ENCODE measurements around the gene ROR2.

DNA sequence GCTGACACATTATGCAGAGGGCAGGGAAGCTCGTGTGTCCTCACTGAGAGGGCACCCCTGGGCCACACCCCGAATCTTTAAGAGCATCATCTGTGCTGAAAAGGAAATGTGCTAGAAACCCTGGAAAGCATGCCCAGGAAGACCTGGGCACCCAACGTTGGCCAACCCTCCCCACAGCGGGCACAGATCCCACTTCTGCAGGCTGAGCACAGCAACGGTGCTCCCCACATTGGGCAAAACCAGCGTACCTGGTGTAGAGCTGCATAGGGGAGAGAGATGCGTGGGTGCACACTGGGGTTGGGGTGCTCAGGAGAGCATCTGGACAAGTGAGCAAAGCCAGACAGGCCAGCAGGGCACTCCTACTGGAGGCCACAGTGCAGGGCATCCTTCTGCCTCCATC lies 32.6 kb downstream of the ROR2 start:
- TF ChIP-seq, protein P1, sequence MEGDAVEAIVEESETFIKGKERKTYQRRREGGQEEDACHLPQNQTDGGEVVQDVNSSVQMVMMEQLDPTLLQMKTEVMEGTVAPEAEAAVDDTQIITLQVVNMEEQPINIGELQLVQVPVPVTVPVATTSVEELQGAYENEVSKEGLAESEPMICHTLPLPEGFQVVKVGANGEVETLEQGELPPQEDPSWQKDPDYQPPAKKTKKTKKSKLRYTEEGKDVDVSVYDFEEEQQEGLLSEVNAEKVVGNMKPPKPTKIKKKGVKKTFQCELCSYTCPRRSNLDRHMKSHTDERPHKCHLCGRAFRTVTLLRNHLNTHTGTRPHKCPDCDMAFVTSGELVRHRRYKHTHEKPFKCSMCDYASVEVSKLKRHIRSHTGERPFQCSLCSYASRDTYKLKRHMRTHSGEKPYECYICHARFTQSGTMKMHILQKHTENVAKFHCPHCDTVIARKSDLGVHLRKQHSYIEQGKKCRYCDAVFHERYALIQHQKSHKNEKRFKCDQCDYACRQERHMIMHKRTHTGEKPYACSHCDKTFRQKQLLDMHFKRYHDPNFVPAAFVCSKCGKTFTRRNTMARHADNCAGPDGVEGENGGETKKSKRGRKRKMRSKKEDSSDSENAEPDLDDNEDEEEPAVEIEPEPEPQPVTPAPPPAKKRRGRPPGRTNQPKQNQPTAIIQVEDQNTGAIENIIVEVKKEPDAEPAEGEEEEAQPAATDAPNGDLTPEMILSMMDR (IDR thresholded peaks at IDR 0.05; ENCODE audit: borderline replicate concordance, extremely low read depth, low read length, poor library complexity, severe bottlenecking): no peak
- TF ChIP-seq EZH2 (IDR thresholded peaks at IDR 0.05; ENCODE audit: borderline replicate concordance, low read depth, low read length, severe bottlenecking): no peak
